ENCODE results near the gene TLL1.

The TLL1 gene

DNA sequence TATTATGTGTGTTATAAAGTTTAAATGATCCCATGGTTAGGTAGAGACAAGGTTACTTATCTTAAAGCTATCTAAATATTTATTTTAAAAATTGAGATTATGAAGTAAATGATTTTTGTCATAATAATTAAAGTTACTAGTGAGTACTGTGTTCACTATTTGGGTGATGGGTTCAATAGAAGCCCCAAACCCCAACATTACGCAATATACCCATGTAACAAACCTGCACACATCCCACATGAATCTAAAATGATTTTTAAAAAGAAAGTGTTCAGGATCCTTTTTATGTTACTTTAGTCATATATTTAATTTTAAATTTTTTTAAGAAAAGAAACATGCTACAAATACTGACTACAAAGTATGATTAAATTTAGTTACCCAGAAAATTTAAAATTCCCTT, 193.9 kb downstream of the TLL1 start:
- no peak overlapping the region for H3K4me3 ChIP-seq (ENCODE audit: low read depth, low read length)
- in situ Hi-C loops (cut with HindIII; ENCODE audit: low sequenced_read_pairs) = no loop called here
- DNase-seq (ENCODE audit: low read depth) = no peak
- TF ChIP-seq CTCF (IDR thresholded peaks at IDR 0.05; ENCODE audit: low read depth, low read length, missing control alignments) = no peak

DNA sequence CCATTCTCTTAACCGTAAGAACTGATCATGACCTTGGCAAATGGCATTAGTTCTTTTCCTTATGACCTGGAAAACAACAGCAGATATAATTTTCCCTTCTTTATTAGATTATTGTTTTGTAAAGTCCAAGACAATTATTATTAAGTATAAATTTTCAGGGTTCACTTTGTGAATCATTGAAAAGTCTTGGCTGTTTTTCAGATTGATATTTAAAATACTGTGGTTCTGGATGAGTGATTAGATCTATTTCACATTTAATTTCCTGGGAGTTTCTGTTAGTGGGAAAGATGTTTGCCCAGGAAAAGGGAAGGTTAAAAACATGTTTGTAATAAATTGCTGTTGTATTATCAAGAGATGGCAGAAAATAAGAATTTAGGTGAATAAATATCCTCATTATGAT, 194.9 kb downstream of the TLL1 start:
- TF ChIP-seq CTCF (IDR thresholded peaks at IDR 0.05; ENCODE audit: low read depth, low read length, missing control alignments) = no peak
- H3K4me3 ChIP-seq (ENCODE audit: low read depth, low read length) = no peak overlapping the region
- in situ Hi-C loops (cut with HindIII; ENCODE audit: low sequenced_read_pairs) = no loop called here
- DNase-seq (ENCODE audit: low read depth) = no peak

DNA sequence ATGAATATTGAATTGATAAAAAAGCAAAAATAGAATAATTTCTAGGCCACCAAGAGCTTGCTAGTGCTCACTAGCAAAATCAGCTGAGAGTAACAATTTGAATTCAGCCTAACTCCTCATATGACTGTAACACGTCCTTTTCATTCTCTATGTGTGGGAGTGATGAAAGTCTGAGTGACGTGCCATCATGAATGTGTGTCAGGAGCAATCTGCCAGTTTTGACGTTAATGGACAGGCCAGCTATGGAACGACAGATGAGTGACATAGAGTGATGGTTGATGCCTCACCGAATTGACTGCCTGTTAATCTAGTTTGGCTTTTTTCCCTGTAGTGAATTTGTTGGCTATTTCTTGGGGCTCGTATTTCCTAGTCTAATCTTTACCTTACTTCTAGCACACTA, 200.7 kb downstream of the TLL1 start:
- no peak for TF ChIP-seq CTCF (IDR thresholded peaks at IDR 0.05; ENCODE audit: low read depth, low read length, missing control alignments)
- DNase-seq (ENCODE audit: low read depth) = no peak
- no peak overlapping the region for H3K4me3 ChIP-seq (ENCODE audit: low read depth, low read length)
- in situ Hi-C loops (cut with HindIII; ENCODE audit: low sequenced_read_pairs) = no loop called here

DNA sequence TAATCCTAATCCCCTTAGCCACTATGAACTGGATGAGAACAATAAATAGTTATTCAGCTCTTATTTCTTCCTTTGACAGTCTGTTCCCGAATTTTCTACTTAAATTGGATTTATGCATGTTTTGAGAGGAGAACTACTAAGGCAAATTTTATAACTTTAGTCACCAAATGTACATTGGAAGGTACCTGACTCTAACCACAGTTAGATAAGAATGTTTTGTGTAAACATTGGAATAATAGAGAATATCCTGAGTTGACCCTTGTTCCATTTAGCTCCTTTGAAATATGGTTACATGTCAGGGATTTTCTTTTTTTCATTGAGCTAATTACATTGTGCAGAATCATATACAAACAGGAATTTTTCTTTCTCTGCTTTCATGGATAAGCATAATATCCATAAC, 202.6 kb downstream of the TLL1 start:
- H3K4me3 ChIP-seq (ENCODE audit: low read depth, low read length) = no peak overlapping the region
- no peak for TF ChIP-seq CTCF (IDR thresholded peaks at IDR 0.05; ENCODE audit: low read depth, low read length, missing control alignments)
- no peak for DNase-seq (ENCODE audit: low read depth)
- in situ Hi-C loops (cut with HindIII; ENCODE audit: low sequenced_read_pairs) = no loop called here

DNA sequence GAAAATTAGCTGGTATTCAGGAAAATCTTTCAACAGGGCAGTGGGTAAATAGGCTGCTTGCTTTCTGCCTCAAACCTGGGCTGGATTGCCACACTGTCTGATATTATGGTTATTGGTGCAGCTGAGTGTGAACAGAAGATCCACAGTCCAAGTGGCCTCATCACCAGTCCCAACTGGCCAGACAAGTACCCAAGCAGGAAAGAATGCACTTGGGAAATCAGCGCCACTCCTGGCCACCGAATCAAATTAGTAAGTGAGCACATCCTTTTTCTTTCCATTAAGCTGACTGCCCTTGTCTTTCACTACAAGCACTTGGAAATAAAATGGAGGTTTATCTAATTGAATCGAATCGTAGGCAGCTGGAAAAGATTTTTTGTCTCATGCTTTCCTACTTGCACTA, 204.7 kb downstream of the TLL1 start:
- DNase-seq (ENCODE audit: low read depth) = no peak
- no peak overlapping the region for H3K4me3 ChIP-seq (ENCODE audit: low read depth, low read length)
- in situ Hi-C loops (cut with HindIII; ENCODE audit: low sequenced_read_pairs) = no loop called here
- TF ChIP-seq CTCF (IDR thresholded peaks at IDR 0.05; ENCODE audit: low read depth, low read length, missing control alignments) = no peak

- no peak for TF ChIP-seq CTCF (IDR thresholded peaks at IDR 0.05; ENCODE audit: low read depth, low read length, missing control alignments)
- in situ Hi-C loops (cut with HindIII; ENCODE audit: low sequenced_read_pairs) = no loop called here
- no peak for DNase-seq (ENCODE audit: low read depth)
- no peak overlapping the region for H3K4me3 ChIP-seq (ENCODE audit: low read depth, low read length)
Measured at GRCh38 chr4:166078383-166078782, 205.3 kb downstream of the TLL1 start.

DNA sequence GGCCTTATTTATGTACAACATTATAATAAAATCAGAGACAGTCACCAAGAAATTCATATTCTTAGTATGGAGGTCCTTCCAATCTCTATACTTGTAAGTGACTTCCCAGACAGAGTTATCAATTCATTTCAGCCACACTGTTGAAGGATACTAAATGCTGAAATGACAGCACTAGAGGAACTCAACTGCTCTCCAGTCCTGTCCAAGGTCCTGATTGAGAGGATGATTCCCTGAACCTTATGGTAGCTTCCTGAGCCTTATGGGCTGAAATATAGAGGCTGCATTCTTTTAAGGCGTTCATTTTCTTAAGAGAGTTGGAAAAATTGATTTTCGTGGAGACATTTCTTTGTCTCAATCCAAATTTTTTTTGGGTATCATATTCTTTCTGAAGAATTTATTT, 205.9 kb downstream of the TLL1 start:
- H3K4me3 ChIP-seq (ENCODE audit: low read depth, low read length) = no peak overlapping the region
- peak; percentile 3 for DNase-seq (ENCODE audit: low read depth)
- TF ChIP-seq CTCF (IDR thresholded peaks at IDR 0.05; ENCODE audit: low read depth, low read length, missing control alignments) = no peak
- in situ Hi-C loops (cut with HindIII; ENCODE audit: low sequenced_read_pairs) = no loop called here
